ENCODE data around the gene RBMS3.

The RBMS3 gene

GRCh38 chr3:30012941-30013543, 732.2 kb downstream of the RBMS3 start:
- Mint-ChIP-seq H3K4me1 (no peaks in the 10 kb centered on the region), H3K27me3 (ENCODE audit: low read depth) (no peaks in the 10 kb centered on the region), H3K36me3 (ENCODE audit: low read depth) (no peaks in the 10 kb centered on the region), H3K4me3 (no peak overlapping the region), H3K27ac (no peak overlapping the region), H3K9me3 (peaks cover 2% of the 10 kb centered on the region)
- TF ChIP-seq CTCF (IDR thresholded peaks at IDR 0.05; ENCODE audit: unreplicated experiment in 3 of 3): peak; percentile 58 to 78 (median 62)

- TF ChIP-seq CTCF (IDR thresholded peaks at IDR 0.05; ENCODE audit: unreplicated experiment in 3 of 3): no peak
- Mint-ChIP-seq H3K36me3 (ENCODE audit: low read depth) (no peaks in the 10 kb centered on the region), H3K27ac (no peak overlapping the region), H3K9me3 (no peaks in the 10 kb centered on the region), H3K4me3 (no peak overlapping the region), H3K27me3 (ENCODE audit: low read depth) (no peaks in the 10 kb centered on the region), H3K4me1 (no peaks in the 10 kb centered on the region)
These were observed 737.0 kb downstream of the RBMS3 start for GRCh38 chr3:30017901-30018300.

GRCh38 chr3:30020380-30020779, 739.5 kb downstream of the RBMS3 start:
- H3K27me3 Mint-ChIP-seq (ENCODE audit: low read depth): no peaks in the 10 kb centered on the region
- H3K27ac Mint-ChIP-seq: no peak overlapping the region
- no peaks in the 10 kb centered on the region for H3K36me3 Mint-ChIP-seq (ENCODE audit: low read depth)
- H3K4me3 Mint-ChIP-seq: no peak overlapping the region
- TF ChIP-seq CTCF (IDR thresholded peaks at IDR 0.05; ENCODE audit: unreplicated experiment in 3 of 3): no peak
- H3K4me1 Mint-ChIP-seq: no peaks in the 10 kb centered on the region
- no peaks in the 10 kb centered on the region for H3K9me3 Mint-ChIP-seq

GRCh38 chr3:30024466-30024865, 743.6 kb downstream of the RBMS3 start:
- Mint-ChIP-seq H3K27me3 (ENCODE audit: low read depth) (no peaks in the 10 kb centered on the region), H3K36me3 (ENCODE audit: low read depth) (no peaks in the 10 kb centered on the region), H3K4me3 (no peak overlapping the region), H3K27ac (no peak overlapping the region), H3K9me3 (no peaks in the 10 kb centered on the region), H3K4me1 (no peaks in the 10 kb centered on the region)
- TF ChIP-seq CTCF (IDR thresholded peaks at IDR 0.05; ENCODE audit: unreplicated experiment in 3 of 3): no peak

- H3K27ac Mint-ChIP-seq: no peak overlapping the region
These were observed 746.0 kb downstream of the RBMS3 start for GRCh38 chr3:30026851-30027250.

More at GRCh38 chr3:30026851-30027250, 746.0 kb downstream of the RBMS3 start:
- H3K36me3 Mint-ChIP-seq (ENCODE audit: low read depth): no peaks in the 10 kb centered on the region
- H3K27me3 Mint-ChIP-seq (ENCODE audit: low read depth): no peaks in the 10 kb centered on the region
- H3K4me3 Mint-ChIP-seq: no peak overlapping the region
- peaks cover 10% of the 10 kb centered on the region for H3K4me1 Mint-ChIP-seq
- TF ChIP-seq CTCF (IDR thresholded peaks at IDR 0.05; ENCODE audit: unreplicated experiment in 3 of 3): no peak
- H3K9me3 Mint-ChIP-seq: no peaks in the 10 kb centered on the region
